ENCODE results near the gene NPY4R.
"Not testable (repeated sequence)": the region's sequence is repeated elsewhere in the genome, so short reads cannot be mapped to it uniquely, and the experiment has no call there.

DNA sequence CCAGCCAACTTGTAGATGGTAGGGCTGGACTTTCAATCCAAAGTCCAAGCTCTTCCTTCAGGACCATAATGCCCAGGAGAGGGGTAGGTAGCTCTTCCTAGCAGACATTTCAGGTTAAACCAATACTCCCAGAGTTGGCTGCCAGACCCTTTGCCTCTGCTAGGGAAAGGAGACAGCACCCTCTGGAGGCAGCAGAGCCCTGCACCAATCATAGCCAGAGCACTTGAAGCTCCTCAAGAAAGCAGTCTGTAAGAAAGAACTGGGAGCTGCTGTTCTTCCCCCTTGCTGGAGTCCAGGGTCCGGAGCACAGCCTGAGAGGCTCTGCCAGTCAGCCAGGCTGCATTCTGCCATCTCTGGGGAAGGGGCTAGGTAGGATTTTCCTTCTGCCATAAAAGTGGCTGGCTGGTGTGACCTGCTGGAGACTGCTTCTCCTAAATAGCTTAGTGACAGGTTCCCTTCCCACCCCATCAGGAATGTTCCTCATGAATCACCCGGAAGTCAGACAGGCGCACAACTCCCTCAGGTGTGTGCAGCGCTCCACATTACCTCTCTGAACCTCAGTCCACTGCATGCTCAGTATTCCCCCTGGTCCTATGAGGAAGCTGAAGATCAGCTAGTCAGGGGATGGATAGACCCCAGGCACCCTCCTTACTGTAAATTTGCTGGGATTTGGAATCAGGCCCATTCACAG, 2.5 kb upstream of the NPY4R start:
- not testable (repeated sequence) for TF ChIP-seq EZH2 (IDR thresholded peaks at IDR 0.05; ENCODE audit: insufficient read depth, low read length)
- TF ChIP-seq, protein P1, sequence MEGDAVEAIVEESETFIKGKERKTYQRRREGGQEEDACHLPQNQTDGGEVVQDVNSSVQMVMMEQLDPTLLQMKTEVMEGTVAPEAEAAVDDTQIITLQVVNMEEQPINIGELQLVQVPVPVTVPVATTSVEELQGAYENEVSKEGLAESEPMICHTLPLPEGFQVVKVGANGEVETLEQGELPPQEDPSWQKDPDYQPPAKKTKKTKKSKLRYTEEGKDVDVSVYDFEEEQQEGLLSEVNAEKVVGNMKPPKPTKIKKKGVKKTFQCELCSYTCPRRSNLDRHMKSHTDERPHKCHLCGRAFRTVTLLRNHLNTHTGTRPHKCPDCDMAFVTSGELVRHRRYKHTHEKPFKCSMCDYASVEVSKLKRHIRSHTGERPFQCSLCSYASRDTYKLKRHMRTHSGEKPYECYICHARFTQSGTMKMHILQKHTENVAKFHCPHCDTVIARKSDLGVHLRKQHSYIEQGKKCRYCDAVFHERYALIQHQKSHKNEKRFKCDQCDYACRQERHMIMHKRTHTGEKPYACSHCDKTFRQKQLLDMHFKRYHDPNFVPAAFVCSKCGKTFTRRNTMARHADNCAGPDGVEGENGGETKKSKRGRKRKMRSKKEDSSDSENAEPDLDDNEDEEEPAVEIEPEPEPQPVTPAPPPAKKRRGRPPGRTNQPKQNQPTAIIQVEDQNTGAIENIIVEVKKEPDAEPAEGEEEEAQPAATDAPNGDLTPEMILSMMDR (IDR thresholded peaks at IDR 0.05; ENCODE audit: insufficient read depth, low read depth, low read length) = not testable (repeated sequence)

Measured in astrocyte (in vitro differentiated cells and primary cell).